NB4 (cell line): ENCODE measurements around the gene SH3GLB2.

Experiments used
- DNase-seq: peaks from one replicate; pipeline ENCODE4 v3.0.0; 2010; ENCODE audit warnings: low read depth
- H3K4me3 ChIP-seq: one replicate; pipeline ENCODE4 v1.5.1; 2011; ENCODE audit warnings: mild to moderate bottlenecking, low read depth, low read length, moderate library complexity
- MYC ChIP-seq: IDR thresholded peaks from 2 replicates; pipeline ENCODE4 v1.6.1; 2011; ENCODE audit warnings: low read depth, low read length
- POLR2A ChIP-seq: IDR thresholded peaks from 2 replicates; pipeline ENCODE4 v1.6.1; 2011; ENCODE audit warnings: mild to moderate bottlenecking; ENCODE audit not compliant: insufficient read length; ENCODE audit errors: extremely low read depth
- TF ChIP-seq, protein P1 (sequence below): IDR thresholded peaks from one replicate; pipeline ENCODE4 v1.5.1; 2012; ENCODE audit warnings: low read depth, low read length
- TF ChIP-seq, protein P2 (sequence below): IDR thresholded peaks from 2 replicates; pipeline ENCODE4 v1.6.1; 2011; ENCODE audit warnings: low read depth, low read length

SH3GLB2 gene

GRCh38 chr9:129073404-129073803 lies 45.3 kb upstream of the SH3GLB2 start:
- DNase-seq = no peak
- no peak overlapping the region for H3K4me3 ChIP-seq
- no peak for TF ChIP-seq MYC
- TF ChIP-seq, protein P1, sequence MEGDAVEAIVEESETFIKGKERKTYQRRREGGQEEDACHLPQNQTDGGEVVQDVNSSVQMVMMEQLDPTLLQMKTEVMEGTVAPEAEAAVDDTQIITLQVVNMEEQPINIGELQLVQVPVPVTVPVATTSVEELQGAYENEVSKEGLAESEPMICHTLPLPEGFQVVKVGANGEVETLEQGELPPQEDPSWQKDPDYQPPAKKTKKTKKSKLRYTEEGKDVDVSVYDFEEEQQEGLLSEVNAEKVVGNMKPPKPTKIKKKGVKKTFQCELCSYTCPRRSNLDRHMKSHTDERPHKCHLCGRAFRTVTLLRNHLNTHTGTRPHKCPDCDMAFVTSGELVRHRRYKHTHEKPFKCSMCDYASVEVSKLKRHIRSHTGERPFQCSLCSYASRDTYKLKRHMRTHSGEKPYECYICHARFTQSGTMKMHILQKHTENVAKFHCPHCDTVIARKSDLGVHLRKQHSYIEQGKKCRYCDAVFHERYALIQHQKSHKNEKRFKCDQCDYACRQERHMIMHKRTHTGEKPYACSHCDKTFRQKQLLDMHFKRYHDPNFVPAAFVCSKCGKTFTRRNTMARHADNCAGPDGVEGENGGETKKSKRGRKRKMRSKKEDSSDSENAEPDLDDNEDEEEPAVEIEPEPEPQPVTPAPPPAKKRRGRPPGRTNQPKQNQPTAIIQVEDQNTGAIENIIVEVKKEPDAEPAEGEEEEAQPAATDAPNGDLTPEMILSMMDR = no peak
- TF ChIP-seq, protein P2, sequence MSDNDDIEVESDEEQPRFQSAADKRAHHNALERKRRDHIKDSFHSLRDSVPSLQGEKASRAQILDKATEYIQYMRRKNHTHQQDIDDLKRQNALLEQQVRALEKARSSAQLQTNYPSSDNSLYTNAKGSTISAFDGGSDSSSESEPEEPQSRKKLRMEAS = no peak
- TF ChIP-seq POLR2A = no peak

DNA sequence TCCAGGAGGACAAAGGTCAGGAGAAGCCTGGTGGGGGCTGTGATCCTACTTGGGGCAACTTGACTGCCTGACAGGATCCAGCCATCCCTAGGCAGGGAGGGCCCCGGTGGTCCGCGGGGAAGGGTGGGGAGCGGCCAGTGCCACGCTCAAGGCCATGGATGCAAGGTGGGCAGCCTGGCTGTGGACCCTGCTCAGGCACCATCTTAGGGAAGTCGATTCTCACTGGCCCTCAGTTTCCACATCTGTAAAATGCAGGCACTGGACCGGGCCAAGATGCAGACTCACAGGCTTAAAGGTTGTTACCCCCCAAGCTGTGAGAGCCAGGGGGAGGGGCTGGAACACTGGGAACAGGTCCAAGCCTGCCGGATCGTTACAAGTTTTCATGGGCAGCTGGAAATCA lies 44.0 kb upstream of the SH3GLB2 start:
- no peak for TF ChIP-seq POLR2A
- TF ChIP-seq MYC = no peak
- TF ChIP-seq, protein P2 = no peak
- TF ChIP-seq, protein P1 = no peak
- no peak for DNase-seq
- H3K4me3 ChIP-seq = no peak overlapping the region

- DNase-seq = no peak
- TF ChIP-seq MYC = no peak
- H3K4me3 ChIP-seq = no peak overlapping the region
Measured at GRCh38 chr9:129071526-129072126, 43.5 kb upstream of the SH3GLB2 start.

GRCh38 chr9:129070696-129071525 lies 42.8 kb upstream of the SH3GLB2 start:
- H3K4me3 ChIP-seq = no peak overlapping the region
- TF ChIP-seq POLR2A = no peak
- TF ChIP-seq, protein P2 = no peak
- TF ChIP-seq, protein P1 = no peak
- no peak for TF ChIP-seq MYC
- no peak for DNase-seq

DNA sequence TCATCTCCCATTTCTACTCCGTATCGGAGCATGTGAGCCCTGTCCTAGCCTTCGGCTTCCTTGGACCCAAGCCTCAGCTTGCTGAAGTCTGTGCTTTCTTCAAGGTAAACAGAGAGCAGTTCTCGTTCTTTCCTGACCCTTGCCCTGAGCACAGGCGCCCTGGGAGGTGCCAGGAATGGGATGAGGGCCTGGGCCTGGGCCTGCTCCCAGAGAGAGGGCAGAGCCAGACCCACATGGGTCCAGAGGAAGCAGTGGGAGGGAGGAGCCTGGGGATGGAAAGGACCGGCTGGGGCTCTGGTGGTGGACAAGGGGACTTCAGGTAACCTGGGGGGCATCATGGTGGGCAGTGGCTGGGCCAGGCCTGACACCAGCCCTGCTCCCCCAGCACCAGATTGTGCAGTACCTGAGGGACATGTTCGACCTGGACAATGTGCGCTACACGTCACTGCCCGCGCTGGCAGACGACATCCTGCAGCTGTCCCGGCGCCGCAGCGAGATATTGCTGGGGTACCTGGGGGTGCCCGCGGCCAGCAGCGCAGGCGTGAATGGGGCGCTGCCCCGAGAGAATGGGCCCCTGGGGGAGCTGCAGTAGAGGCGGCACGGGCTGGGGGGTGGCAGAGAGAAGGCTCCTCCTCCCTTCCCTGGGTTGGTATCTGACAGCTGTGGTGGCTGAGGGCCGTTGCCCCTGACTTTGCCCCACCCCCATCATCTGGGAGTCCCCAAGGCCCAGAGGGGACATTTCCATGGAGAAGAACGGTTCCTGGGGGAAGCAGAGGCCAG lies 41.9 kb upstream of the SH3GLB2 start:
- no peak for DNase-seq
- TF ChIP-seq POLR2A (no peak), MYC (no peak)
- TF ChIP-seq, protein P1 = no peak
- H3K4me3 ChIP-seq = no peak overlapping the region
